CD4-positive, alpha-beta T cell treated with Interleukin-1 beta for 1 hour (primary cell): ENCODE data around the gene HMX1.

Experiments
- DNase-seq, 2 donors: peaks; one replicate each; pipeline ENCODE4 v3.0.0-alpha.2; 2020 to 2022

The HMX1 gene

GRCh38 chr4:8867624-8868320 lies 3.9 kb downstream of the HMX1 start:
- DNase-seq: no peak

GRCh38 chr4:8866828-8867623 lies 4.6 kb downstream of the HMX1 start:
- DNase-seq: no peak

- DNase-seq: no peak
These were observed 5.2 kb downstream of the HMX1 start for GRCh38 chr4:8866421-8866820.

GRCh38 chr4:8865681-8866310 lies 5.8 kb downstream of the HMX1 start:
- DNase-seq: no peak

DNA sequence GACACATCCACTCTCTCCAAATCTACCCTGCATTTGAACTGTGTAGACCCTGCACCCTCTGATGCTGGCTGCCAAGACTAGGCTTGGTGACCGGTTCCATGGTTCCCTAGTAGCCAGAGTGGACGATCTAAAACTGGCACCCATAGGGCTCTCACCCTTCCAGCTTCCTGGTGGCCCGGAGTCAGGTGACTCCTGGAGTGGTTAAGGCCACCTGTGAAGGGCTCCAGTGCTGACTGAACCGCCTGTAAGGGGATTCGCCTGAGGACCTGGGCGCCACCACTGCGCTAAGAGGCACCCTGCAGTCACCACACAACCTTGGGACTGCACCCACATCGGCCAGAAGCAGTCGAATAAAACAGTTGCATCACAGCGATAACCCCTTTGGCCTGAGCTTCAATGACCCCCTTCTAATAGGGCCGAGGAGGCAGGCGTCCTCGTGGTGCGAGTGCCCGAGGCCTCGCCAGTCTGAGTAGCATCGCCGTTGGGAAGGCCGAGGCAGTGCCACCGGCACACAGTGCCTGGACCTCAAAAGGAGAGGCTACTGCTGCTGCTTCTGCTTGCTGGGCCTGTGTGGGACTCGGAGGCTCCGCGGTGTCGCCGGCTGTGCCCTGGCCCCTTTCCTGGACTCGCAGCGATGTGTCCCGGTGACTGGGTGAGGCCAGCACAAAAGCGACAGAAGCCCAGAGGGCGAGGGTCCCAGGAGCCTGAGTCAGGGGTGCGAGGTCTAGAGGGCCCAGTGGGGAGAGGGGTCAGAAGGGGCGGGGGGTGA lies 6.5 kb downstream of the HMX1 start:
- no peak for DNase-seq

DNA sequence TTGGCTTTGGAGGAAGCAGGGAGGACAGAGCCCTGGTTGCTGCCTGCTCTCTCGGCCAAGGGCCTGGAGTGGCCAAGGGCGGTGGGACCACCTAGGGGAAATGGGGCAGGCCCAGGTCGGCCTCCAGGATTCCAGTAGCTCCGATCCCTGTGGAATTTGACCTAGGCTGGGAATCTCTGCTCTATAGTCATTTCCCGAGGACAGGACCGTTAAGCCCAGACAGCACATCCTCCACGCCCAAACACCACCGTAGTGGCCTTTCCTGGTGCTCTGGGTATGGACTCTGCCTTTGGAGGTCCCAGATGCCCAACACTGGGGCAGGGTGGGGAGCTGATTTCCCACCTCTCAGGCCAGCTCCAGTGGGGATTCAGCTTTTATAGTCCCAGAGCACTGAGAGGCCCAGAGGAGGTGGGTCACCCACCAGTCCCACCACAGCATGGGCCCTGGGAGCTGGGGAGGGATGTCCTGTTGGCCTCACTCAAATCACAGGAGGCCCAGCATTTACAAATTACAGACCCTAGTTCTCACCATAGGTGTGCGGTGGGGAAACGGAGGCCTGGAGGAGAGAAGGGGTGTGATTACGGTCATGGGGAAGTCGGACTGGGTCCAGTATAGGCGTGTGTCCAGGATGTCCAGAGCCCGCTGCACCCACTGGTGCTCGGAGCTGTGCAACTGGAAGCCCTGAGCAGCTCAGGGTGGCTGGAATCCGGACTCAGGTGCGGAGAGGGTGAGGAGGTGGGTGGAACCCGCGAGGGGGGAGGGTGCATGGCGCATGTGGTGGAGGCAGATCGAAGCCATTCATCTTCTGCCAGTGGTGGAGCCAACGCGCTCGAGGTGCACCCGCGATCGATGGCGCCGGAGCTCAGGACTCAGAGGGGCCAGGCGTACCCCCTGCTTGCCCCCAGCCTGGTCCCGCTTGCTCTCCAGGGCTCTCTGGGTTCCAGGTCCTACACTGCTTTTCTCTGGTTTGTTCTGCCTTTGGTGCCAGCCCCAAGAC lies 7.7 kb downstream of the HMX1 start:
- no peak for DNase-seq

DNA sequence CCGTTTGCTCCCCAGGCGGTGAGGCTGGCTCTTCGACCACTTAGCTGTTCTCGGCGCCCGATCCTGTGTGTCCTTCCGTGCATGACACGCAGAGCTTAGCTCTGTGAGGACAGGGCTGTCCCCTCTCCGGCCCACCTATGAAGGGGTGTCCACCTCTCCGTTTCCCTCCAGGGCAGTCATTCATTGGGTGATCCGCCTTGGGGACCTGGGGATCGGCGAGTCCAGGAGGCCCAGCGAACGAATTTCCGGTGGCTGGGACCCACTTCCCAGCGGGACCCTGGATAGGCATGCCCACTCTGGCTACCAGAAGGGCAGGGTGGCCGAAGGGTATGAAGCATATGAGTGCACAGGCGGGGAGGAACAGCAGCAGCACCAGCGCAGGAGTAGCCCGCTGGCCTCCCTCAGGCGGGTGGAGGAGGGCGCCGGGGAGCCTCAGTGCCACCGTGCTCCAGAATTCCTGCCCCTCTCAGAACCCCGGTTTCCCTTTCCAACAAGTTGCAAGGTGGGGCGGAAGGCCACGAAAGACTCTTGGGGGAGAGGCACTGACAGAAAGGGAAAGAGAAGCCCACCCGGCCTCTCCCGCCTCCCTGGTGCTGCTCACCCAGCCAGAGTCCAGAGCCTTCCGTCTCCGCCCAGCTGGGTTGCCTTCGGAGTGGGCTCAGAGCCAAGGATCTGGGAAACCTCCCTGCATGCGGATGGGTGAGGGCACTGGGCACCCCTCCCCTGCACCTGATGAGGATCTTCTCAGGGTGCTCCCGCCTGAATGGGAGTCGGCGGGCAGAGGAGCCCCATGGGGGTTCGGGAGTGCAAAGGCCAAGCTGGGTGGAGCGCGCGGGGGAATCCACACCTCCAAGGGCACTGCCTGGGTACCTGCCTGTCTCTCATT lies 8.6 kb downstream of the HMX1 start:
- no peak for DNase-seq

DNA sequence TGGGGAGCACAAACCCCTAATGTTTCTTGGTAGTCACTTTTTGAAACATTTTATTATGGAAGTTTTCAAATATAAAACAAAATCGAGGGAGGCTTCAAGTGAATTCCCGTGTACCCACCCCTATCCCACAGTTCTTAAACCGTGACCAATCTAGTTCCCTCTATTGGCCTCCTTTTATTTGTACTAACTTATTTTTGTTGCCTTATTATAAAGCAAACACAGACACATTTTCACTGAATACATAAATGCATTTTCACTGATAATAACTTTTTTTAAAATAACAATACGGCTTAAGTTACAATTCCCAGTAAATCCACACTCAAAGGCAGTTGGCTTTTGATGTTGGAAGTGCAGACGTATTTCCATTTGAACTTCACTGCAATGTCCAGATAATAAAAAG lies 9.3 kb downstream of the HMX1 start:
- no peak for DNase-seq

DNA sequence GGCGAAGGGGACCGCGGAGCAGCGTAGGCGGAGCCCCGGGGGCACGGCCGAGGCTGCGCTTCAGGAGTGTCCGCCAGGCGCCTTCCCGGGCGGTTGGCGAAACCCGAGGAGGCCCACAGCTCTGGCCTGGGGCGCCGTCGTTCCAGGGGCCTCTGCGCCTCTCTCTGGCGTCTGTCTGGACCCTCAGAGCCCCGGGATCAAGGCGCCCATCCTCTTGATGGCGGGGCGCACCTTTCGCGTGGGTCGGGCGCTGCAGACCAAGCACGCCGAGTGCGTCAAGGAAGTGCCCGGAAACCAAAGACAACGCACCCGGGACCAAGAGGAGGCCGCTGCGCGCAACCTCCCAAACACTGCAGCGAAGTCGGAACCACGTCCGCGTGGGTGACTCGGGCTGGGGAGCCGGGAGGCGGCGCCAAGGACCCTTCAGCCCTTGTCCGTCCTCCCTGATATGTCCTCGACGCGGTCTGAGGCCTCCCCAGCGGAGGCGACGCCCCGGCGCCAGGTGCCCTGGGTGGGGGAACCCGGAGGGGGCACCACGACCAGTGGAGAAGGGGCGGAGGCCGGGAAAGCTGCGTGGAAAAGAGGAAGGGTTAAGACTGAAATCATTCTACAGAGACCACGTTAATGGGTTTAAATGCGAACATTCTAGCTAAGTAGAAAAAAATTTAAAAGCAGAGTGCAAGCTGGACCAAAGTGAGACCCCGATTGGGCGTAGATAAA lies 9.9 kb downstream of the HMX1 start:
- no peak for DNase-seq

DNA sequence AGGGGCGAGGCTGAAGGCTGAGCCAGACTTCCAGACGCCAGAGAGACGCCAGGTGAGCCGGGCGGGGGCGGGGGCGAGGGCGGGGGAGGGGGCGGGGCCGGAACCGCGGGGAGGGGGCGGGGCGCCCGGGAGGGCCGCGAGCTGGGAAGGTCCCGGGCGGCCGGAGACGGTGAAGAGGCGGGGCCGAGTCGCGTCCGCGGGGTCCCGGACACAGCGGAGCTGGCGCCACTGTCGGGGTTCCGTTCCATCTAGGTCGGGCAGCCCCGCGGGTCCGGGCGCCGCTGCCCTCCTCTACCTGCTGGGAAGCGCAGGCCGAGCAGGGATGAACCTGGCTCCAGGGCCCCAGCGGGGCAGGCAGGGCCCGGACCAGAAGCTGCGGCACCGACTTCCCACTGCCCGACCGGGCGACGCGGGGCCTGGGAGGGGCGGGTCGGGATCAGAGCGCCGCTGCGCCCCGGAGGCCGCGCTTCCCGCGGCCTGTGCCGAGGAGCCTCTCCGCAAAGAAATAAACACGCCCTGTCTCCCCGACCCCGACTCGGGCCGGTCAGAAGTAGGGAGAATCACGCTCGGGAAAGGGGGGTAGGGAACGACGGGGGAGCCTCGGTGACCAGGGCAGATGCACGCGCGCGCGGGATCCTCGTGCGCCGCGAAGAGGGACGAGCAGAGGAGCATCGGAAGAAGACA lies 10.6 kb downstream of the HMX1 start:
- DNase-seq: no peak

DNA sequence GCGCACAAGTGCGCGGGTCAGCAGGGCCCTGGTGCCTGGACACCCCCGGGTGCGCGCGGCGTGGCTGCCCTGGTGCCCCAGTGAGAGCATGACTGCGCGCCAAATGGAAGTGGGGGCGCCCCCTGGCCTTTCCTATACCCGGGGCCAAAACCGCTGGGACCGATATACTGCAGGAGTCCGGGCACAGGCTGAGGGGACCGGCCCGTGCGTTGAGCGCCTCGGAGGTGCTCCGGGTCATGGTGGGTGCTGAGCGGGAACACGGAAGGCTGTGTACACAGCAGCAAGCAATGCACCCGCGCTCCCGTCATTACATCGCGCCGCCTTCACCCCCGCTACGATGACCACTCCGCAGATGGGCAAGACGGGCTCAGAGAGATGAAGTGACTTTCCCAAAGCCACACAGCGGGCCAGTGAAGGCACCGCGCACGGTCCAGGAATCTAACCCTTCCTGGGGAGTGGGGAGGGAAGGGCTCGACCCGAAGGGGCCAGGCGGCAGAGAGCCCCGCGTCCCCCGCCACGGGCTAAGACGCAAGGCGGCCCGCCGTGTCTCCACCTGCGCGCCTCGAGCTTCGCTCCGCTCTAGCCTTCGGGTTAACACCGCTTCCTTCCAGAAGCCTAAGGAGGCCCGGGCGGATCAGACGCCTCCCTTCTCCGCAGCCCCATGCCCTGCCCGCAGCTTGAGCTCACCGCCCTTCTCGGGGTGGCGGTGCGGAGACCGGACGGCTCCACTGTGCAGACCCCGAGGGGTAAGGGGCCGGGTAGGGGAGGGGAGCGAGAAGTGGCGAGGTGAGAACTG lies 11.3 kb downstream of the HMX1 start:
- no peak for DNase-seq

DNA sequence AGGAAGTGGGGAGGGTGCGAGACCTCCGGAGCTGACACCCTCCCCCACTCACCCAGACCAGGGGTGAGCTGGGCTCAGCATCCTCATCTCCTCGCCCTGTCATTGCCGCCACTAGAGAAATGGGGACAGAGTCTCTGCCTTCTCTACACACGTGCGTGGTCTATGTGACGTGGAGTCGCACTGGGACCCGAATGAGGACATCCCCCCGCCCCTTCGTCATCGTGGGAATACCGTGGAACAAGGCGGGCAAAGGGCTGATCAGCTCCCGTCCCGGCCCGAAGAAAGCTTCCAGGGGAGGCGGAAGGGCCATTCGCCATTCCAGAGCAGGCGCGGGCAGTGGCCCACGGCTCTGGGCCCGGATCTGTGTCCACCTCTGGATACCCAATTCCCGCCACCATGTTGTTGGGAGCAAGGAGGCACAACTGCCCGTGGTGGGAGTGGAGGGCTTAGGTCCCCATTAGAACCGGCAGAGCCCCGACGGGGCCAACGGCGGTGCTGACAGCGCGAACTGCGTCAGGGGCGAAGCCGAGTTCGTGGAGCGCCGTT lies 12.0 kb downstream of the HMX1 start:
- no peak for DNase-seq

- DNase-seq: no peak
These were observed 12.9 kb downstream of the HMX1 start for GRCh38 chr4:8858701-8859210.

- no peak for DNase-seq
These were observed 13.6 kb downstream of the HMX1 start for GRCh38 chr4:8857766-8858700.

- DNase-seq: no peak
These were observed 14.6 kb downstream of the HMX1 start for GRCh38 chr4:8856835-8857621.

DNA sequence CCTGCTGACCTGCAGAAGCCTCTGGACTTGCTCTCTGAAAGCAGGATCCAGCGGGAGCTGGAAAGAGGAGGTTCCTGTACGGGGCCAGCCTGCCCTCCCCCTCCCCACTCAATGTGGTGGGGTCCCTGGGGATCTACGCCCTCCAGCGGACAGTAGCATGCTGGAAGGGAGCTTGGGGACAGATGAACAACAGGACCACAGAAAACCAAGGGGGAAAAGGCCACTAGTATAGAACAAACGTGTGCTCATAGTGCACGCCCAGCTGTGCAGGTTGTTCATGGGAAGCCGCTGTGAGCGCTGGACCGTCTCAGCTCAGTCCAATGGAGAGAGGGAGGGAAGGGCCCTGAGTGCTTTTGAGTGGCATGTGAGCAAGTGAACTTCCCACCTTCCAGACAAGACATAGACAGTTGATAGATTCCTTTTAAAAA lies 15.8 kb downstream of the HMX1 start:
- DNase-seq: no peak
